ENCODE measurements around the gene LMBRD2.

The LMBRD2 gene

DNA sequence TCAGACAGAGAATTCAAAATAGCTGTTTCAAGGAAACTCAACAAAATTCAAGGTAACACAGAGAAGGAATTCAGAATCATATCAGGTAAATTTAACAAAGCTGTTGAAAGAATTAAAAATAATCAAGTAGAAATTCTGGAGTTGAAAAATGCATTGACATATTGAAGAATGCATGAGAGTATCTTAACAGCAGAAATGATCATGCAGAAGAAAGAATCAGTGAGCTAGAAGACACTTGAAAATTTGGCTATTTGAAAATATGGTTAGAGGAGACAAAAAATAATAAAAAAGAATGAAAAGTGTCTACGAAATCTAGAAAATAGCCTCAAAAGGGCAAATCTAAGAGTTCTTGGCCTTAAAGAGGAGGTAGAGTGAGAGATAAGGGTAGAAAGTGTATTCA lies 22.9 kb downstream of the LMBRD2 start:
- no peaks in the 10 kb centered on the region for H3K9me3 ChIP-seq (ENCODE audit: insufficient read depth, low read length, severe bottlenecking)
- no peak overlapping the region for H2AFZ ChIP-seq (ENCODE audit: low read depth, low read length)
- no peaks in the 10 kb centered on the region for H3K27me3 ChIP-seq (ENCODE audit: insufficient read depth, low read length, poor library complexity)
- no peak overlapping the region for H3K4me3 ChIP-seq (ENCODE audit: low read depth in 1 of 2, low read length in 2 of 2)
- H3K4me2 ChIP-seq (ENCODE audit: insufficient read depth, low read length) = no peak overlapping the region
- H3K9ac ChIP-seq (ENCODE audit: low read depth, low read length) = no peak overlapping the region
- H3K4me1 ChIP-seq (ENCODE audit: insufficient read depth, low read length) = no peaks in the 10 kb centered on the region
- no peak overlapping the region for H3K27ac ChIP-seq (ENCODE audit: low read length)
- no peak for TF ChIP-seq EZH2 (IDR thresholded peaks at IDR 0.05; ENCODE audit: borderline replicate concordance, low read depth, low read length, severe bottlenecking)
- TF ChIP-seq, protein P1, sequence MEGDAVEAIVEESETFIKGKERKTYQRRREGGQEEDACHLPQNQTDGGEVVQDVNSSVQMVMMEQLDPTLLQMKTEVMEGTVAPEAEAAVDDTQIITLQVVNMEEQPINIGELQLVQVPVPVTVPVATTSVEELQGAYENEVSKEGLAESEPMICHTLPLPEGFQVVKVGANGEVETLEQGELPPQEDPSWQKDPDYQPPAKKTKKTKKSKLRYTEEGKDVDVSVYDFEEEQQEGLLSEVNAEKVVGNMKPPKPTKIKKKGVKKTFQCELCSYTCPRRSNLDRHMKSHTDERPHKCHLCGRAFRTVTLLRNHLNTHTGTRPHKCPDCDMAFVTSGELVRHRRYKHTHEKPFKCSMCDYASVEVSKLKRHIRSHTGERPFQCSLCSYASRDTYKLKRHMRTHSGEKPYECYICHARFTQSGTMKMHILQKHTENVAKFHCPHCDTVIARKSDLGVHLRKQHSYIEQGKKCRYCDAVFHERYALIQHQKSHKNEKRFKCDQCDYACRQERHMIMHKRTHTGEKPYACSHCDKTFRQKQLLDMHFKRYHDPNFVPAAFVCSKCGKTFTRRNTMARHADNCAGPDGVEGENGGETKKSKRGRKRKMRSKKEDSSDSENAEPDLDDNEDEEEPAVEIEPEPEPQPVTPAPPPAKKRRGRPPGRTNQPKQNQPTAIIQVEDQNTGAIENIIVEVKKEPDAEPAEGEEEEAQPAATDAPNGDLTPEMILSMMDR (IDR thresholded peaks at IDR 0.05; ENCODE audit: borderline replicate concordance, extremely low read depth, low read length, poor library complexity, severe bottlenecking) = no peak
- no peaks in the 10 kb centered on the region for H4K20me1 ChIP-seq (ENCODE audit: insufficient read depth, low read length)
- H3K36me3 ChIP-seq (ENCODE audit: insufficient read depth, low read length) = peaks cover 22% of the 10 kb centered on the region
- no peaks in the 10 kb centered on the region for H3K79me2 ChIP-seq (ENCODE audit: insufficient read depth, low read length)
- DNase-seq = no peak
- ATAC-seq (ENCODE audit: insufficient read depth, low read depth) = no peak

DNA sequence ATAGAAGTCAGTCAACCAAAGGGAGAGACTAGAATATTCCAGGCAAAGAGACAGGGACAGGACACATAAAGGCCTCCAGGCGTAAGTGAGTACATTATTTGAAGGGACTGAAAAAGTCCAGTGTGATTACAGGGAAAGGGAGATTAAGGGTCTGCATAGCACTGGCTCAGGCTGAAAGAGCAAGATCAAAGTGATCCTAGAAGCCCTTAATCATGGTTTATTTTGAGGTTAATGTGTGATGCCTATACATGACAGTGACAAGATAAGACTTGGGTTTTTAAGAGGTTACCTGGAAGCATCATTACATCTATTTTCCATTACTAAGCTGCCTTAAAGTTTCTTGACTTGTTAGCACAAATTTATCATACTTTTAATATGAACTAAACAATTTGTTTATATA lies 25.8 kb downstream of the LMBRD2 start:
- TF ChIP-seq EZH2 (IDR thresholded peaks at IDR 0.05; ENCODE audit: borderline replicate concordance, low read depth, low read length, severe bottlenecking) = no peak
- TF ChIP-seq, protein P1 (IDR thresholded peaks at IDR 0.05; ENCODE audit: borderline replicate concordance, extremely low read depth, low read length, poor library complexity, severe bottlenecking) = no peak
- H3K79me2 ChIP-seq (ENCODE audit: insufficient read depth, low read length) = no peaks in the 10 kb centered on the region
- H3K9ac ChIP-seq (ENCODE audit: low read depth, low read length) = no peak overlapping the region
- ATAC-seq (ENCODE audit: insufficient read depth, low read depth) (no peak), DNase-seq (no peak)
- no peaks in the 10 kb centered on the region for H3K4me1 ChIP-seq (ENCODE audit: insufficient read depth, low read length)
- H3K36me3 ChIP-seq (ENCODE audit: insufficient read depth, low read length) = peaks cover 35% of the 10 kb centered on the region
- H3K4me2 ChIP-seq (ENCODE audit: insufficient read depth, low read length) = no peak overlapping the region
- H3K27ac ChIP-seq (ENCODE audit: low read length) = no peak overlapping the region
- H3K4me3 ChIP-seq (ENCODE audit: low read depth in 1 of 2, low read length in 2 of 2) = no peak overlapping the region
- no peak overlapping the region for H2AFZ ChIP-seq (ENCODE audit: low read depth, low read length)
- H3K27me3 ChIP-seq (ENCODE audit: insufficient read depth, low read length, poor library complexity) = no peaks in the 10 kb centered on the region
- H4K20me1 ChIP-seq (ENCODE audit: insufficient read depth, low read length) = no peaks in the 10 kb centered on the region
- H3K9me3 ChIP-seq (ENCODE audit: insufficient read depth, low read length, severe bottlenecking) = no peaks in the 10 kb centered on the region

GRCh38 chr5:36111238-36111637 lies 40.4 kb downstream of the LMBRD2 start:
- no peaks in the 10 kb centered on the region for H3K9me3 ChIP-seq (ENCODE audit: insufficient read depth, low read length, severe bottlenecking)
- H3K4me1 ChIP-seq (ENCODE audit: insufficient read depth, low read length) = no peaks in the 10 kb centered on the region
- H3K4me3 ChIP-seq (ENCODE audit: low read depth in 1 of 2, low read length in 2 of 2) = no peak overlapping the region
- no peak overlapping the region for H3K4me2 ChIP-seq (ENCODE audit: insufficient read depth, low read length)
- H3K27me3 ChIP-seq (ENCODE audit: insufficient read depth, low read length, poor library complexity) = no peaks in the 10 kb centered on the region
- H3K36me3 ChIP-seq (ENCODE audit: insufficient read depth, low read length) = peaks cover 23% of the 10 kb centered on the region
- no peak overlapping the region for H3K9ac ChIP-seq (ENCODE audit: low read depth, low read length)
- H3K27ac ChIP-seq (ENCODE audit: low read length) = no peak overlapping the region
- no peaks in the 10 kb centered on the region for H3K79me2 ChIP-seq (ENCODE audit: insufficient read depth, low read length)
- no peaks in the 10 kb centered on the region for H4K20me1 ChIP-seq (ENCODE audit: insufficient read depth, low read length)
- ATAC-seq (ENCODE audit: insufficient read depth, low read depth) = no peak
- DNase-seq = no peak
- TF ChIP-seq EZH2 (IDR thresholded peaks at IDR 0.05; ENCODE audit: borderline replicate concordance, low read depth, low read length, severe bottlenecking) = no peak
- TF ChIP-seq, protein P1 (IDR thresholded peaks at IDR 0.05; ENCODE audit: borderline replicate concordance, extremely low read depth, low read length, poor library complexity, severe bottlenecking) = no peak
- H2AFZ ChIP-seq (ENCODE audit: low read depth, low read length) = no peak overlapping the region

Measured in DND-41 (cell line).